H9 (cell line): ENCODE data around the gene RTL3. TPM values are rescaled to one million over a fixed set of nuclear protein-coding genes. Genes with fewer than 3 reads are reported as not detected.

Experiments
- DNase-seq: peaks from one replicate; pipeline ENCODE4 v3.0.0-alpha.2; 2017
- H2AFZ ChIP-seq: one replicate; pipeline ENCODE4 v1.6.1; 2013; ENCODE audit warnings: mild to moderate bottlenecking, low read length, control low read depth, moderate library complexity
- H2AK5ac ChIP-seq: 2 replicates; pipeline ENCODE4 v1.6.1; 2013; ENCODE audit warnings: low read length, control low read depth, mixed read lengths; ENCODE audit not compliant: insufficient read length
- H2BK120ac ChIP-seq: one replicate; pipeline ENCODE4 v1.6.1; 2013; ENCODE audit warnings: low read depth, mild to moderate bottlenecking, low read length, control low read depth, inconsistent platforms; ENCODE audit not compliant: poor library complexity, severe bottlenecking
- H2BK12ac ChIP-seq: 2 replicates; pipeline ENCODE4 v1.6.1; 2013; ENCODE audit warnings: low read length, control low read depth, mixed read lengths, low read depth; ENCODE audit not compliant: insufficient read length
- H2BK15ac ChIP-seq: 2 replicates; pipeline ENCODE4 v1.6.1; 2013; ENCODE audit warnings: low read depth, low read length, control low read depth
- H2BK20ac ChIP-seq: one replicate; pipeline ENCODE4 v1.6.1; 2013; ENCODE audit warnings: low read depth, mild to moderate bottlenecking, low read length, control low read depth, inconsistent platforms; ENCODE audit not compliant: poor library complexity, severe bottlenecking
- H2BK5ac ChIP-seq: 2 replicates; pipeline ENCODE4 v1.6.1; 2013; ENCODE audit warnings: low read length, control low read depth, mixed read lengths; ENCODE audit not compliant: insufficient read length
- H3K14ac ChIP-seq: 2 replicates; pipeline ENCODE4 v1.6.1; 2013; ENCODE audit warnings: low read length, control low read depth; ENCODE audit not compliant: insufficient read depth
- H3K18ac ChIP-seq: 2 replicates; pipeline ENCODE4 v1.6.1; 2013; ENCODE audit warnings: low read depth, mild to moderate bottlenecking, mixed read lengths, low read length, control low read depth; ENCODE audit not compliant: insufficient read length
- H3K23ac ChIP-seq: 2 replicates; pipeline ENCODE4 v1.6.1; 2013; ENCODE audit warnings: low read length, control low read depth, mixed read lengths, low read depth; ENCODE audit not compliant: insufficient read length
- H3K23me2 ChIP-seq: 2 replicates; pipeline ENCODE4 v1.6.1; 2013; ENCODE audit warnings: low read depth, mild to moderate bottlenecking, mixed read lengths, low read length, control low read depth; ENCODE audit not compliant: insufficient read length, poor library complexity, severe bottlenecking
- H3K27ac ChIP-seq: 2 replicates; pipeline ENCODE4 v1.5.1; 2013; ENCODE audit warnings: low read length, control low read depth, mixed read lengths, low read depth; ENCODE audit not compliant: insufficient read length
- H3K27me3 ChIP-seq: 2 replicates; pipeline ENCODE4 v1.6.1; 2013; ENCODE audit warnings: low read length, control low read depth, inconsistent platforms; ENCODE audit not compliant: insufficient read depth
- H3K4ac ChIP-seq: 2 replicates; pipeline ENCODE4 v1.6.1; 2013; ENCODE audit warnings: low read depth, mild to moderate bottlenecking, control low read depth, inconsistent platforms, low read length, moderate library complexity
- H3K4me1 ChIP-seq: 2 replicates; pipeline ENCODE4 v1.6.1; 2013; ENCODE audit warnings: low read length, control low read depth, inconsistent platforms; ENCODE audit not compliant: insufficient read depth
- H3K4me2 ChIP-seq: 2 replicates; pipeline ENCODE4 v1.6.1; 2013; ENCODE audit warnings: low read length, control low read depth, mixed read lengths; ENCODE audit not compliant: insufficient read length, insufficient read depth
- H3K56ac ChIP-seq: 2 replicates; pipeline ENCODE4 v1.6.1; 2013; ENCODE audit warnings: low read depth, mild to moderate bottlenecking, mixed read lengths, low read length, control low read depth; ENCODE audit not compliant: insufficient read length
- H3K79me1 ChIP-seq: 2 replicates; pipeline ENCODE4 v1.6.1; 2013; ENCODE audit warnings: low read depth, mild to moderate bottlenecking, moderate library complexity, low read length, control low read depth, inconsistent platforms; ENCODE audit not compliant: insufficient read depth, poor library complexity, severe bottlenecking
- H3K79me2 ChIP-seq: 2 replicates; pipeline ENCODE4 v1.6.1; 2013; ENCODE audit warnings: low read length, control low read depth, inconsistent platforms; ENCODE audit not compliant: insufficient read depth
- H3K9ac ChIP-seq: 2 replicates; pipeline ENCODE4 v1.6.1; 2013; ENCODE audit warnings: low read length, control low read depth, mixed read lengths; ENCODE audit not compliant: insufficient read length; ENCODE audit errors: extremely low read depth
- H3K9me3 ChIP-seq: one replicate; pipeline ENCODE4 v1.6.1; 2013; ENCODE audit warnings: low read depth, low read length, inconsistent platforms; ENCODE audit not compliant: control insufficient read depth
- H3T11ph ChIP-seq: one replicate; pipeline ENCODE4 v1.6.1; 2013; ENCODE audit warnings: mild to moderate bottlenecking, low read length, control low read depth, inconsistent platforms
- H4K20me1 ChIP-seq: one replicate; pipeline ENCODE4 v1.6.1; 2013; ENCODE audit not compliant: control insufficient read depth, insufficient read length, insufficient read depth
- H4K5ac ChIP-seq: 2 replicates; pipeline ENCODE4 v1.6.1; 2013; ENCODE audit warnings: low read depth, mild to moderate bottlenecking, mixed read lengths, low read length, control low read depth; ENCODE audit not compliant: insufficient read length
- H4K8ac ChIP-seq: replicated peaks from 2 replicates; pipeline ENCODE4 v1.6.1; 2013; ENCODE audit warnings: low read length, control low read depth, mixed read lengths, low read depth; ENCODE audit not compliant: insufficient read length
- H4K91ac ChIP-seq: 2 replicates; pipeline ENCODE4 v1.6.1; 2013; ENCODE audit warnings: low read depth, mild to moderate bottlenecking, moderate library complexity, mixed read lengths, low read length, control low read depth; ENCODE audit not compliant: insufficient read length
- H3K27ac Mint-ChIP-seq, 3 experiments: 2 replicates in 2 of 3; 3 replicates in 1 of 3; pipeline ENCODE4 v1.8.0; 2020 to 2021; ENCODE audit warnings: mixed read lengths in 3 of 3, mild to moderate bottlenecking in 1 of 3, moderate library complexity in 1 of 3
- H3K27me3 Mint-ChIP-seq: 2 replicates; pipeline ENCODE4 v1.8.0; 2021; ENCODE audit warnings: low read depth, mild to moderate bottlenecking, moderate library complexity, mixed read lengths
- H3K36me3 Mint-ChIP-seq, 3 experiments: 2 replicates in 2 of 3; 3 replicates in 1 of 3; pipeline ENCODE4 v1.8.0; 2020 to 2021; ENCODE audit warnings: low read depth in 3 of 3, mixed read lengths in 3 of 3; ENCODE audit not compliant: insufficient read depth in 1 of 3
- H3K4me1 Mint-ChIP-seq, 2 experiments: 2 replicates each; pipeline ENCODE4 v1.8.0; 2020; ENCODE audit warnings: mixed read lengths in 2 of 2
- H3K4me3 Mint-ChIP-seq, 2 experiments: 2 replicates in 1 of 2; 3 replicates in 1 of 2; pipeline ENCODE4 v1.8.0; 2020 to 2021; ENCODE audit warnings: mild to moderate bottlenecking in 2 of 2, mixed read lengths in 2 of 2, moderate library complexity in 1 of 2
- H3K9me3 Mint-ChIP-seq, 2 experiments: 2 replicates in 1 of 2; 3 replicates in 1 of 2; pipeline ENCODE4 v1.8.0; 2020; ENCODE audit warnings: mild to moderate bottlenecking in 2 of 2, mixed read lengths in 2 of 2, moderate library complexity in 1 of 2
- WGBS: extraction: QIAGEN DNeasy Blood & Tissue Kit; methylation state at CpG from one replicate; pipeline ENCODE4 v1.1.7; 2013; ENCODE audit warnings: missing lambda C conversion rate, low lambda C conversion rate, mixed read lengths; ENCODE audit not compliant: insufficient read length; ENCODE audit errors: extremely low coverage; 5-methylcytosine and 5-hydroxymethylcytosine counted together
- total RNA-seq: library from RNA; stranded (reverse); gene quantifications from 2 replicates; pipeline ENCODE4 v1.2.1, GENCODE V29; 2021
- TF ChIP-seq, protein P1 (sequence below): fragments of 200-600 bp; sonication (generic); conservative IDR thresholded peaks from 3 replicates; pipeline ENCODE4 v1.8.0; 2021; ENCODE audit warnings: antibody characterized with exemption, mild to moderate bottlenecking

RTL3 gene
- total RNA-seq, 1 experiment from 2014 or later, result not detected

DNA sequence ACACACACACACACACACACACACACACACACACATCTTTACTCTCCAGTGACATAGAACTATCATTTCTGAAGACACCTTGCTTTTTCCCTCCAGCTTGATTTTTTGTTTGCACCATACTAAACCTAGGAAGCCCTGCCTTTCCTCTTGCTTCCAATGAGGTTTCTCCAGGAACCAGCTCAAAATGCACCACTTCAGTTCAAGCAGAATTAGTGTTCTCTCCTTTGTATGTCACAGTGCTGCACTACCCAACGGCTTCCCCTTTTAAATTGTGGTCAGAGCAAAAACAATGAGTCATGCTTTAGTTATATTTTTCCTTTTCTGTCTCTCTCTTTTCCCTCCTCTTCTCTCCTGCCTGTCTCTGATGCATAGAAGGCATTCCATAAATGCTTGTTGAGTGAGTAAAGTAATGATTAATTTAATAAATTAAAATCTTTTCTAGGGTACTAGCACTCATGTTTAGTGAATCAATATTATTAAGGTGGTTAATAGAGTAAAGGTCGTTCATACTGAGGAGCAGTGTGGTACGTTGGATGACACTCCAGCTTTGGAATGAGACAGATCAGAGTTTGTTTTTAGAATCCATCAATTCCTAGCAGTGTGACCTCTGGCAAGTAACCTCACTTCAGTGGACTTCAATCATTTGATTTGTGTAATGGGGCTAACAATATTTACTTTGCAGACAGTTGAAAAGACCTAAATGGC, 5.9 kb downstream of the RTL3 start:
- Mint-ChIP-seq H3K27me3 (peaks cover 2% of the 10 kb centered on the region), H3K27ac (no peak overlapping the region; a peak in 1 of 7 replicates), H3K36me3 (no peaks in the 10 kb centered on the region; a peak in 1 of 7 replicates), H3K9me3 (peaks cover 39 to 40% of the 10 kb centered on the region in 2 experiments), H3K4me1 (peaks cover 3 to 5% of the 10 kb centered on the region in 2 experiments), H3K4me3 (no peak overlapping the region)
- H4K20me1 ChIP-seq, result no peaks in the 10 kb centered on the region
- no peak overlapping the region for H2BK120ac ChIP-seq
- no peak overlapping the region for H3K9ac ChIP-seq
- no peak overlapping the region for H3K14ac ChIP-seq
- H3K27ac ChIP-seq, result no peak overlapping the region
- H2BK12ac ChIP-seq, result no peak overlapping the region
- no peaks in the 10 kb centered on the region for H3K27me3 ChIP-seq
- no peak overlapping the region for H3K18ac ChIP-seq
- H3K79me2 ChIP-seq, result no peaks in the 10 kb centered on the region
- no peak overlapping the region for H2AFZ ChIP-seq
- H2BK20ac ChIP-seq, result no peak overlapping the region
- no peak overlapping the region for H3T11ph ChIP-seq
- H2BK15ac ChIP-seq, result no peak overlapping the region
- H2AK5ac ChIP-seq, result no peak overlapping the region
- no peaks in the 10 kb centered on the region for H3K23me2 ChIP-seq
- no peaks in the 10 kb centered on the region for H3K79me1 ChIP-seq
- no peak overlapping the region for H4K8ac ChIP-seq
- H3K4me1 ChIP-seq, result no peaks in the 10 kb centered on the region
- H4K91ac ChIP-seq, result no peak overlapping the region
- H4K5ac ChIP-seq, result no peak overlapping the region
- no peak overlapping the region for H3K4me2 ChIP-seq
- no CpG with 5 or more reads among the region's 3 CpGs for WGBS
- peaks cover 28% of the 10 kb centered on the region for H3K9me3 ChIP-seq
- H3K4ac ChIP-seq, result no peak overlapping the region
- H3K23ac ChIP-seq, result no peak overlapping the region
- TF ChIP-seq, protein P1, sequence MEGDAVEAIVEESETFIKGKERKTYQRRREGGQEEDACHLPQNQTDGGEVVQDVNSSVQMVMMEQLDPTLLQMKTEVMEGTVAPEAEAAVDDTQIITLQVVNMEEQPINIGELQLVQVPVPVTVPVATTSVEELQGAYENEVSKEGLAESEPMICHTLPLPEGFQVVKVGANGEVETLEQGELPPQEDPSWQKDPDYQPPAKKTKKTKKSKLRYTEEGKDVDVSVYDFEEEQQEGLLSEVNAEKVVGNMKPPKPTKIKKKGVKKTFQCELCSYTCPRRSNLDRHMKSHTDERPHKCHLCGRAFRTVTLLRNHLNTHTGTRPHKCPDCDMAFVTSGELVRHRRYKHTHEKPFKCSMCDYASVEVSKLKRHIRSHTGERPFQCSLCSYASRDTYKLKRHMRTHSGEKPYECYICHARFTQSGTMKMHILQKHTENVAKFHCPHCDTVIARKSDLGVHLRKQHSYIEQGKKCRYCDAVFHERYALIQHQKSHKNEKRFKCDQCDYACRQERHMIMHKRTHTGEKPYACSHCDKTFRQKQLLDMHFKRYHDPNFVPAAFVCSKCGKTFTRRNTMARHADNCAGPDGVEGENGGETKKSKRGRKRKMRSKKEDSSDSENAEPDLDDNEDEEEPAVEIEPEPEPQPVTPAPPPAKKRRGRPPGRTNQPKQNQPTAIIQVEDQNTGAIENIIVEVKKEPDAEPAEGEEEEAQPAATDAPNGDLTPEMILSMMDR, result no peak
- H3K56ac ChIP-seq, result no peak overlapping the region
- H2BK5ac ChIP-seq, result no peak overlapping the region
- DNase-seq, result no peak
